ENCODE measurements around the gene TYMS. TPM values are rescaled to one million over a fixed set of nuclear protein-coding genes. Genes with fewer than 3 reads are reported as not detected.
A peak's percentile ranks its signal among the peaks of the same experiment; 100 is the strongest.

TYMS gene
- total and polyA plus RNA-seq, 9 of the 15 experiments (the other 6 are each of a cell fraction or from before 2014, with no cell fraction given) = 69.1 to 409 (median 175) TPM

DNA sequence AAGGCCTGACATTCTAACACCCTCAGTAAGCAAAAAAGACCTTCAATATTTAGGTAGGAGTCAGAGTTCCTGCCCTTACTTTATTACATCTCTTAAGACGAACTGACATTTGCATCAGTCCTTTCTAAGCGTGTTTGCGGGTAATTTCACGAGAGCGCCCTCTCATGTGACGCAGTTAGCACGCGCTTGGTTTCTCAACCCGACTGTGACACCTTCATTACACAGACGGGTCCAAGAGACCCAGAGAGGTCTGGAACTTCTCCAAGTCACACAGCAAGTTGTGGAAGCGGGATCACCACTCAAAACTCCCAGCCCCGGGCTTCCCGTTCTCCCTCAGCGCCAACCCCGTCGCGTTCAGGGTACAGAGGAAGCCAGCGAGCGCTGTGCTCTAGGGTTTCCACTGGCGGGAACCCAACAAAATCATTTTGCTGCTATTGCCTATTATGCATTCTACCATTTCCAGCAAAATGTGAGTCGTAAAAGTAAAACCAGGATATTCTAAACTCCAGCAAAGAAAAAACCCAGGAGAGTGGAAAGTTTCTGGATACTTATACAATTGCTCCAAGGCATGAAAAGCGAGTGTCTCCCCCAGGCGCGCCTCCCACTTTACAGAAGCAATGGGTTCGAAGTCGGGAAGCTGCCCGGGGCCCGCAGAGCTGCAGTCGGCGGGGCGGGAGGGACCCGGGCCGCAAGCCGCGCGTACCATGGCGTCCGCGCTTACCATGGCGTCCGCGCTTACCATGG lies 54.4 kb downstream of the TYMS start (continued):
- TF ChIP-seq TEAD4 (IDR thresholded peaks at IDR 0.05; ENCODE audit: low read length) (no peak; the same call in none of the 2 replicates), TEAD4 (CRISPR knock-in tag; IDR thresholded peaks at IDR 0.05; ENCODE audit: borderline replicate concordance) (no peak), ZNF398 (CRISPR knock-in tag; IDR thresholded peaks at IDR 0.05) (no peak), U2AF1 (optimal IDR thresholded peaks at IDR 0.05; ENCODE audit: low read depth, low read length) (no peak), HCFC1 (IDR thresholded peaks at IDR 0.05; ENCODE audit: low read depth, low read length) (no peak), ZNF778 (CRISPR knock-in tag; IDR thresholded peaks at IDR 0.05) (no peak), SMARCE1 (IDR thresholded peaks at IDR 0.05) (peak; percentile 45), NCOA4 (IDR thresholded peaks at IDR 0.05; ENCODE audit: partially characterized antibody) (no peak), ZNF431 (CRISPR knock-in tag; IDR thresholded peaks at IDR 0.05) (no peak), PCBP1 (IDR thresholded peaks at IDR 0.05; ENCODE audit: low read depth, low read length, poor library complexity, severe bottlenecking) (no peak), HEY1 (CRISPR knock-in tag; IDR thresholded peaks at IDR 0.05; ENCODE audit: borderline replicate concordance) (no peak), BMI1 (IDR thresholded peaks at IDR 0.05; ENCODE audit: low read length) (no peak), ZNF12 (CRISPR knock-in tag; IDR thresholded peaks at IDR 0.05) (peak; percentile 82), RCOR1 (IDR thresholded peaks at IDR 0.05; ENCODE audit: borderline replicate concordance in 1 of 2, low read depth in 2 of 2, low read length in 2 of 2) (peak in 1 of 2 experiments; percentile 61; a peak in 2 of 4 replicates), C11orf30 (IDR thresholded peaks at IDR 0.05; ENCODE audit: low read depth) (peak; percentile 59), RB1 (IDR thresholded peaks at IDR 0.05; ENCODE audit: low read depth) (no peak), GTF2B (IDR thresholded peaks at IDR 0.05; ENCODE audit: extremely low read depth, insufficient read length) (no peak), CBX3 (IDR thresholded peaks at IDR 0.05; ENCODE audit: borderline replicate concordance in 1 of 2, low read length in 2 of 2) (no peak)
- TF ChIP-seq, protein P1, sequence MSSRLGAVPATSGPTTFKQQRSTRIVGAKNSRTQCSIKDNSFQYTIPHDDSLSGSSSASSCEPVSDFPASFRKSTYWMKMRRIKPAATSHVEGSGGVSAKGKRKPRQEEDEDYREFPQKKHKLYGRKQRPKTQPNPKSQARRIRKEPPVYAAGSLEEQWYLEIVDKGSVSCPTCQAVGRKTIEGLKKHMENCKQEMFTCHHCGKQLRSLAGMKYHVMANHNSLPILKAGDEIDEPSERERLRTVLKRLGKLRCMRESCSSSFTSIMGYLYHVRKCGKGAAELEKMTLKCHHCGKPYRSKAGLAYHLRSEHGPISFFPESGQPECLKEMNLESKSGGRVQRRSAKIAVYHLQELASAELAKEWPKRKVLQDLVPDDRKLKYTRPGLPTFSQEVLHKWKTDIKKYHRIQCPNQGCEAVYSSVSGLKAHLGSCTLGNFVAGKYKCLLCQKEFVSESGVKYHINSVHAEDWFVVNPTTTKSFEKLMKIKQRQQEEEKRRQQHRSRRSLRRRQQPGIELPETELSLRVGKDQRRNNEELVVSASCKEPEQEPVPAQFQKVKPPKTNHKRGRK (tag; IDR thresholded peaks at IDR 0.05) = no peak
- TF ChIP-seq, protein P2, sequence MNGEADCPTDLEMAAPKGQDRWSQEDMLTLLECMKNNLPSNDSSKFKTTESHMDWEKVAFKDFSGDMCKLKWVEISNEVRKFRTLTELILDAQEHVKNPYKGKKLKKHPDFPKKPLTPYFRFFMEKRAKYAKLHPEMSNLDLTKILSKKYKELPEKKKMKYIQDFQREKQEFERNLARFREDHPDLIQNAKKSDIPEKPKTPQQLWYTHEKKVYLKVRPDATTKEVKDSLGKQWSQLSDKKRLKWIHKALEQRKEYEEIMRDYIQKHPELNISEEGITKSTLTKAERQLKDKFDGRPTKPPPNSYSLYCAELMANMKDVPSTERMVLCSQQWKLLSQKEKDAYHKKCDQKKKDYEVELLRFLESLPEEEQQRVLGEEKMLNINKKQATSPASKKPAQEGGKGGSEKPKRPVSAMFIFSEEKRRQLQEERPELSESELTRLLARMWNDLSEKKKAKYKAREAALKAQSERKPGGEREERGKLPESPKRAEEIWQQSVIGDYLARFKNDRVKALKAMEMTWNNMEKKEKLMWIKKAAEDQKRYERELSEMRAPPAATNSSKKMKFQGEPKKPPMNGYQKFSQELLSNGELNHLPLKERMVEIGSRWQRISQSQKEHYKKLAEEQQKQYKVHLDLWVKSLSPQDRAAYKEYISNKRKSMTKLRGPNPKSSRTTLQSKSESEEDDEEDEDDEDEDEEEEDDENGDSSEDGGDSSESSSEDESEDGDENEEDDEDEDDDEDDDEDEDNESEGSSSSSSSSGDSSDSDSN (IDR thresholded peaks at IDR 0.05; ENCODE audit: borderline replicate concordance in 1 of 2, low read depth in 2 of 2, low read length in 2 of 2) = 0 out of 4 replicates have a peak, but pooled peaks of 1 of the 2 experiments have one; percentile 41
